Stimulated activated CD4-positive, alpha-beta T cell treated with anti-CD3 and anti-CD28 coated beads, Interleukin-1b, Interleukin-23, amount 100 ng/mL, for 24 hours (primary cell): ENCODE measurements around the gene CELA2B.
A peak's percentile ranks its signal among the peaks of the same experiment; 100 is the strongest.
"Not testable (repeated sequence)": the region's sequence is repeated elsewhere in the genome, so short reads cannot be mapped to it uniquely, and the experiment has no call there.

Experiments used
- DNase-seq, 4 experiments: peaks; one replicate each; pipeline ENCODE4 v3.0.0-alpha.2; 2020; ENCODE audit warnings: low read depth in 4 of 4, low spot score in 1 of 4

The CELA2B gene

GRCh38 chr1:15492596-15492995 is 16.7 kb downstream of the CELA2B start:
- no peak for DNase-seq

GRCh38 chr1:15493869-15494390 is 18.0 kb downstream of the CELA2B start:
- DNase-seq: no peak

GRCh38 chr1:15500184-15501178 is 24.6 kb downstream of the CELA2B start:
- no peak for DNase-seq

- DNase-seq: peak in 2 of 4 experiments; percentile 27 to 56
Observed at GRCh38 chr1:15501208-15502032, 25.5 kb downstream of the CELA2B start.

- no peak for DNase-seq
Observed at GRCh38 chr1:15504436-15504835, 28.5 kb downstream of the CELA2B start.

GRCh38 chr1:15506831-15507230 is 30.9 kb downstream of the CELA2B start:
- DNase-seq: no peak

GRCh38 chr1:15507278-15507677 is 31.4 kb downstream of the CELA2B start:
- no peak for DNase-seq

GRCh38 chr1:15508700-15509487 is 33.0 kb downstream of the CELA2B start:
- DNase-seq: no peak

- no peak for DNase-seq
Observed at GRCh38 chr1:15509586-15509985, 33.7 kb downstream of the CELA2B start.

GRCh38 chr1:15510611-15511405 is 34.9 kb downstream of the CELA2B start:
- no peak for DNase-seq

- DNase-seq: no peak
Observed at GRCh38 chr1:15513192-15513591, 37.3 kb downstream of the CELA2B start.

GRCh38 chr1:15513919-15514318 is 38.0 kb downstream of the CELA2B start:
- no peak for DNase-seq

- not testable (repeated sequence) for DNase-seq
Observed at GRCh38 chr1:15514557-15514956, 38.7 kb downstream of the CELA2B start.

- DNase-seq: no peak
Observed at GRCh38 chr1:15515022-15515663, 39.2 kb downstream of the CELA2B start.

- DNase-seq: no peak
Observed at GRCh38 chr1:15519625-15520024, 43.7 kb downstream of the CELA2B start.

GRCh38 chr1:15521206-15521906 is 45.5 kb downstream of the CELA2B start:
- DNase-seq: not testable (repeated sequence)

- no peak for DNase-seq
Observed at GRCh38 chr1:15522551-15522950, 46.6 kb downstream of the CELA2B start.

GRCh38 chr1:15523104-15524020 is 47.5 kb downstream of the CELA2B start:
- DNase-seq: no peak
